ENCODE data around the gene MED12. TPM values are rescaled to one million over a fixed set of nuclear protein-coding genes. Genes with fewer than 3 reads are reported as not detected.

Gene MED12
- 13.7 and 32.4 TPM in 2 replicates for total RNA-seq

GRCh38 chrX:71118032-71118984, at the start of gene MED12:
Gene MED12 (plus strand): TSS chrX:71118596. CDS start chrX:71118755, 159 bp downstream.

GRCh38 chrX:71095555-71095980, 22.8 kb upstream of the MED12 start, which contains the start of gene FOXO4:
Gene FOXO4 (plus strand): TSS chrX:71095851. CDS start chrX:71096529, 678 bp downstream.

GRCh38 chrX:71106427-71106826, 12.0 kb upstream of the MED12 start, which contains the start of gene CXorf65:
Gene CXorf65 (minus strand): TSS chrX:71106740. CDS start chrX:71106556, 184 bp downstream.

GRCh38 chrX:71111141-71111843, 7.1 kb upstream of the MED12 start, which contains the start of gene IL2RG:
Gene IL2RG (minus strand): TSS chrX:71111577. CDS start chrX:71111539, 38 bp downstream.

GRCh38 chrX:71144651-71145050, 26.3 kb downstream of the MED12 start, which contains the start of gene NLGN3:
Gene NLGN3 (plus strand): TSS chrX:71144841. CDS start chrX:71147750, 2,909 bp downstream.

Other genes with a start within 250 kb of the MED12 start
- not detected in 2 replicates for gene TEX11, start 209.9 kb upstream of the MED12 start, total RNA-seq
- gene SLC7A3, start 187.5 kb upstream of the MED12 start, total RNA-seq: not detected in 2 replicates
- gene SNX12, start 50.3 kb upstream of the MED12 start, total RNA-seq: 53.7 and 77.9 TPM in 2 replicates
- 4.8 and 5.5 TPM in 2 replicates for gene FOXO4, start 22.7 kb upstream of the MED12 start, total RNA-seq
- not detected in 2 replicates for gene CXorf65, start 11.9 kb upstream of the MED12 start, total RNA-seq
- gene IL2RG, start 7.0 kb upstream of the MED12 start, total RNA-seq: 0.36 TPM in 1 of 2 replicates, not detected in the other
- gene NLGN3, start 26.2 kb downstream of the MED12 start, total RNA-seq: under 0.01 and 0.14 TPM in 2 replicates
- gene GJB1, start 104.6 kb downstream of the MED12 start, total RNA-seq: not detected in 2 replicates
- gene ZMYM3, start 135.5 kb downstream of the MED12 start, total RNA-seq: 2.7 and 7.8 TPM in 2 replicates
- gene NONO, start 165.0 kb downstream of the MED12 start, total RNA-seq: 297 and 299 TPM in 2 replicates
- gene ITGB1BP2, start 183.2 kb downstream of the MED12 start, total RNA-seq: 1.4 and 1.5 TPM in 2 replicates
- gene TAF1, start 247.8 kb downstream of the MED12 start, total RNA-seq: 32.1 and 64.4 TPM in 2 replicates

Data from nasal cavity respiratory epithelium epithelial cell of viscerocranial mucosa (primary cell).